GM12878 (cell line): ENCODE data around the gene BBOX1. TPM values are rescaled to one million over a fixed set of nuclear protein-coding genes. Genes with fewer than 3 reads are reported as not detected.

Experiments
- ATAC-seq: fragments of 200-7000 bp; cut with Tn5 transposase; 3 replicates; pipeline ENCODE4 v1.9.1; 2020; ENCODE audit warnings: mild to moderate bottlenecking, moderate library complexity
- BruUV-seq: library from RNA; stranded (reverse); fragments of 400-500 nt; replicated peaks from 2 replicates; lab custom pipeline; 2021; lab: Mats Ljungman, UMichigan
- CTCF ChIA-PET: fragments of 300-600 bp; sonication (Branson Sonifier 250); formaldehyde crosslinking; extraction: SDS; loops from one replicate; lab custom pipeline; 2021; ENCODE audit warnings: inconsistent platforms; lab: Yijun Ruan, JAX
- POLR2A ChIA-PET: fragments of 350-600 bp; formaldehyde crosslinking; extraction: SDS; loops from one replicate; lab custom pipeline; 2021; ENCODE audit warnings: inconsistent platforms; lab: Charles Lee
- RAD21 ChIA-PET: fragments of 300-600 bp; sonication (Branson Sonifier 250); formaldehyde crosslinking; loops from one replicate; lab custom pipeline; 2023; ENCODE audit warnings: antibody characterized with exemption; ENCODE audit not compliant: unreplicated experiment; lab: Charles Lee
- SMC1A ChIA-PET: fragments of 300-600 bp; sonication (Branson Sonifier 250); formaldehyde crosslinking; loops from one replicate; lab custom pipeline; 2023; ENCODE audit not compliant: unreplicated experiment, uncharacterized antibody; lab: Charles Lee
- DNase-seq: peaks from one replicate; pipeline ENCODE4 v3.0.0-alpha.2; 2011; ENCODE audit warnings: low read depth, low spot score
- FAIRE-seq: peaks from 3 replicates; lab custom pipeline; 2011; peaks lifted over from hg19 to GRCh38; lab: Jason Lieb, UNC
- H2AFZ ChIP-seq: 2 replicates; pipeline ENCODE4 v1.6.0; 2011; ENCODE audit warnings: low read depth, low read length, control low read depth; ENCODE audit not compliant: control insufficient read depth
- H3K27ac ChIP-seq: 2 replicates; pipeline ENCODE4 v1.5.1; 2011; ENCODE audit warnings: control low read depth; ENCODE audit not compliant: control insufficient read depth, insufficient read depth
- H3K27me3 ChIP-seq, 2 experiments: replicated peaks in 1 of 2; 2 replicates each; pipeline versions ENCODE4 v1.6.0 to v1.6.1; 2011; ENCODE audit warnings: low read length in 1 of 2; ENCODE audit not compliant: control insufficient read depth in 2 of 2, insufficient read depth in 2 of 2
- H3K36me3 ChIP-seq, 2 experiments: 2 replicates each; pipeline ENCODE4 v1.5.1; 2011; ENCODE audit warnings: low read length in 1 of 2; ENCODE audit not compliant: control insufficient read depth in 2 of 2, insufficient read depth in 2 of 2
- H3K4me1 ChIP-seq: 2 replicates; pipeline ENCODE4 v1.6.1; 2011; ENCODE audit warnings: mild to moderate bottlenecking, low read length, moderate library complexity, mixed read lengths; ENCODE audit not compliant: control insufficient read depth, insufficient read depth
- H3K4me2 ChIP-seq: 2 replicates; pipeline ENCODE4 v1.6.0; 2011; ENCODE audit warnings: control low read depth; ENCODE audit not compliant: control insufficient read depth, insufficient read depth
- H3K4me3 ChIP-seq: fragments of 200-600 bp; sonication (generic); 2 replicates; pipeline ENCODE4 v1.5.1; 2016
- H3K79me2 ChIP-seq: 2 replicates; pipeline ENCODE4 v1.6.0; 2011; ENCODE audit warnings: low read length; ENCODE audit not compliant: control insufficient read depth, insufficient read depth
- H3K9ac ChIP-seq: 2 replicates; pipeline ENCODE4 v1.8.0; 2011; ENCODE audit warnings: low read length, control low read depth, mixed read lengths; ENCODE audit not compliant: control insufficient read depth, insufficient read depth
- H3K9me3 ChIP-seq: replicated peaks from 3 replicates; pipeline ENCODE4 v1.5.1; 2011; ENCODE audit warnings: mild to moderate bottlenecking, low read length; ENCODE audit not compliant: control insufficient read depth, insufficient read depth
- H4K20me1 ChIP-seq: 2 replicates; pipeline ENCODE4 v1.6.0; 2011; ENCODE audit not compliant: control insufficient read depth, insufficient read depth
- ESRRA ChIP-seq: IDR thresholded peaks from 2 replicates; pipeline ENCODE4 v1.6.1; 2012; ENCODE audit warnings: mild to moderate bottlenecking, low read length, improper control_type of control experiment
- EZH2 ChIP-seq: IDR thresholded peaks from 2 replicates; pipeline ENCODE4 v1.6.1; 2012; ENCODE audit warnings: low read depth, mild to moderate bottlenecking, control low read depth, inconsistent platforms, low read length, borderline replicate concordance; ENCODE audit not compliant: control insufficient read depth
- NR2C2 ChIP-seq: IDR thresholded peaks from 2 replicates; pipeline ENCODE4 v1.6.1; 2011; ENCODE audit warnings: borderline replicate concordance, low read depth; ENCODE audit not compliant: control insufficient read depth, insufficient read length
- POLR2A ChIP-seq: IDR thresholded peaks from 2 replicates; pipeline ENCODE4 v1.6.1; 2011; ENCODE audit warnings: low read depth, mild to moderate bottlenecking, low read length
- POLR2AphosphoS2 ChIP-seq: IDR thresholded peaks from 2 replicates; pipeline ENCODE4 v1.6.1; 2011; ENCODE audit warnings: low read depth, mild to moderate bottlenecking, low read length, improper control_type of control experiment, moderate library complexity
- RCOR1 ChIP-seq: conservative IDR thresholded peaks from 2 replicates; pipeline ENCODE4 v1.6.1; 2012; ENCODE audit warnings: low read depth, low read length, improper control_type of control experiment
- SIN3A ChIP-seq: IDR thresholded peaks from 2 replicates; pipeline ENCODE4 v1.6.1; 2012; ENCODE audit warnings: low read depth, low read length, improper control_type of control experiment
- SMAD5 ChIP-seq: IDR thresholded peaks from 2 replicates; pipeline ENCODE4 v1.6.1; 2016; ENCODE audit warnings: antibody characterized with exemption, low read depth
- TCF3 ChIP-seq: IDR thresholded peaks from 2 replicates; pipeline ENCODE4 v1.6.1; 2012; ENCODE audit warnings: low read depth, mild to moderate bottlenecking, low read length, borderline replicate concordance; ENCODE audit not compliant: insufficient read depth
- ZBTB4 ChIP-seq: fragments of 450-650 bp; formaldehyde crosslinking; IDR thresholded peaks from 2 replicates; pipeline ENCODE4 v1.4.0; 2022; ENCODE audit warnings: mild to moderate bottlenecking, moderate library complexity
- ZNF687 ChIP-seq: fragments of 450-650 bp; IDR thresholded peaks from 2 replicates; pipeline ENCODE4 v1.6.1; 2017; ENCODE audit warnings: mild to moderate bottlenecking, moderate library complexity
- ZSCAN29 ChIP-seq: fragments of 450-650 bp; IDR thresholded peaks from 2 replicates; pipeline ENCODE4 v1.6.1; 2017; ENCODE audit warnings: mild to moderate bottlenecking, moderate library complexity
- WGBS: methylation state at CpG from one replicate; pipeline ENCODE4 v1.1.6; 2016; ENCODE audit warnings: low lambda C conversion rate; ENCODE audit not compliant: insufficient replicate concordance, insufficient coverage; ENCODE audit errors: missing lambda C conversion rate; 5-methylcytosine and 5-hydroxymethylcytosine counted together
- in situ Hi-C: fragments of 300-500 bp; cut with MboI; formaldehyde crosslinking; loops from 9 replicates; pipeline ENCODE4 v1.14.3; 2018; ENCODE audit warnings: mixed read lengths
- intact Hi-C: fragments of 100-400 bp; cut with micrococcal nuclease; formaldehyde crosslinking; loops from one replicate; pipeline ENCODE4 v1.14.2; 2022; ENCODE audit not compliant: unreplicated experiment
- polyA plus RNA-seq, 11 experiments: library from polyadenylated mRNA; depleted of rRNA in 4 of 11; unstranded in 6 of 11; stranded (reverse) in 5 of 11; fragments of >200 nt; fragmentation: Nextera tagmentation in 4 of 11; fragmentation: Illumina TruSeq in 1 of 11; extraction: Ambion mirVana in 4 of 11; extraction: Trizol in 1 of 11; gene quantifications; 1 replicate in 1 of 11; 2 replicates in 10 of 11; pipeline versions ENCODE4 v1.2.1 to v1.2.3, GENCODE V29; 2011 to 2016; ENCODE audit warnings: inconsistent platforms in 2 of 11, missing spikeins in 2 of 11, low read depth in 1 of 11
- total RNA-seq, 4 experiments: library from RNA; depleted of rRNA in 3 of 4; stranded (reverse); fragments of >200 nt in 3 of 4; fragmentation: Illumina TruSeq in 1 of 4; extraction: Trizol in 1 of 4; gene quantifications; 2 replicates each; pipeline versions ENCODE4 v1.2.1 to v1.2.3, GENCODE V29; 2013 to 2021
- TF ChIP-seq, protein P1 (sequence below): IDR thresholded peaks from 2 replicates; pipeline ENCODE4 v1.6.1; 2012; ENCODE audit warnings: low read depth, low read length, improper control_type of control experiment
- TF ChIP-seq, protein P2 (sequence below): IDR thresholded peaks from 2 replicates; pipeline ENCODE4 v1.6.1; 2012; ENCODE audit warnings: low read depth, low read length, improper control_type of control experiment

Gene BBOX1
- total and polyA plus RNA-seq, 10 of the 15 experiments (the other 5 are each of a cell fraction or from before 2014, with no cell fraction given) = 3.5 TPM; not detected in 9

- Histone ChIP-seq H4K20me1 (no peaks in the 10 kb centered on the region), H3K9me3 (no peaks in the 10 kb centered on the region)
- FAIRE-seq = no peak
- intact Hi-C loops = no loop called here
- TF ChIP-seq, protein P1, sequence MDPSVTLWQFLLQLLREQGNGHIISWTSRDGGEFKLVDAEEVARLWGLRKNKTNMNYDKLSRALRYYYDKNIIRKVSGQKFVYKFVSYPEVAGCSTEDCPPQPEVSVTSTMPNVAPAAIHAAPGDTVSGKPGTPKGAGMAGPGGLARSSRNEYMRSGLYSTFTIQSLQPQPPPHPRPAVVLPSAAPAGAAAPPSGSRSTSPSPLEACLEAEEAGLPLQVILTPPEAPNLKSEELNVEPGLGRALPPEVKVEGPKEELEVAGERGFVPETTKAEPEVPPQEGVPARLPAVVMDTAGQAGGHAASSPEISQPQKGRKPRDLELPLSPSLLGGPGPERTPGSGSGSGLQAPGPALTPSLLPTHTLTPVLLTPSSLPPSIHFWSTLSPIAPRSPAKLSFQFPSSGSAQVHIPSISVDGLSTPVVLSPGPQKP = no peak
- TF ChIP-seq ZSCAN29 (no peak), POLR2A (no peak), ZNF687 (no peak), SIN3A (no peak), TCF3 (no peak), RCOR1 (no peak), ESRRA (no peak), EZH2 (no peak), SMAD5 (no peak), NR2C2 (no peak), ZBTB4 (no peak), POLR2AphosphoS2 (no peak)
- TF ChIP-seq, protein P2, sequence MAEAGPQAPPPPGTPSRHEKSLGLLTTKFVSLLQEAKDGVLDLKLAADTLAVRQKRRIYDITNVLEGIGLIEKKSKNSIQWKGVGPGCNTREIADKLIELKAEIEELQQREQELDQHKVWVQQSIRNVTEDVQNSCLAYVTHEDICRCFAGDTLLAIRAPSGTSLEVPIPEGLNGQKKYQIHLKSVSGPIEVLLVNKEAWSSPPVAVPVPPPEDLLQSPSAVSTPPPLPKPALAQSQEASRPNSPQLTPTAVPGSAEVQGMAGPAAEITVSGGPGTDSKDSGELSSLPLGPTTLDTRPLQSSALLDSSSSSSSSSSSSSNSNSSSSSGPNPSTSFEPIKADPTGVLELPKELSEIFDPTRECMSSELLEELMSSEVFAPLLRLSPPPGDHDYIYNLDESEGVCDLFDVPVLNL = no peak
- TF ChIP-seq, all 136 proteins: peak for 0
- no peak overlapping the region for H3K27ac ChIP-seq
- H3K36me3 ChIP-seq = no peaks in the 10 kb centered on the region
- no peaks in the 10 kb centered on the region for H3K27me3 ChIP-seq
- ATAC-seq = no peak
- H3K4me2 ChIP-seq = no peak overlapping the region
- POLR2A ChIA-PET = no interaction called here
- 3% methylated on average over 2 of the region's 2 CpGs for WGBS
- CTCF ChIA-PET = no interaction called here
- in situ Hi-C loops = no loop called here
- no TSS peak for BruUV-seq
- no peak overlapping the region for H2AFZ ChIP-seq
- H3K9ac ChIP-seq = no peak overlapping the region
- no peaks in the 10 kb centered on the region for H3K4me1 ChIP-seq
- no peak overlapping the region for H3K4me3 ChIP-seq
- no peaks in the 10 kb centered on the region for H3K79me2 ChIP-seq
- DNase-seq = no peak
- SMC1A ChIA-PET = no interaction called here
- RAD21 ChIA-PET = no interaction called here
Measured at GRCh38 chr11:27004103-27004502, 36.5 kb upstream of the BBOX1 start.
